Measurements from ENCODE around the gene THOP1. TPM values are rescaled to one million over a fixed set of nuclear protein-coding genes. Genes with fewer than 3 reads are reported as not detected.

Gene THOP1
- total RNA-seq, 1 donor from 2014 or later, result 56.8 TPM

DNA sequence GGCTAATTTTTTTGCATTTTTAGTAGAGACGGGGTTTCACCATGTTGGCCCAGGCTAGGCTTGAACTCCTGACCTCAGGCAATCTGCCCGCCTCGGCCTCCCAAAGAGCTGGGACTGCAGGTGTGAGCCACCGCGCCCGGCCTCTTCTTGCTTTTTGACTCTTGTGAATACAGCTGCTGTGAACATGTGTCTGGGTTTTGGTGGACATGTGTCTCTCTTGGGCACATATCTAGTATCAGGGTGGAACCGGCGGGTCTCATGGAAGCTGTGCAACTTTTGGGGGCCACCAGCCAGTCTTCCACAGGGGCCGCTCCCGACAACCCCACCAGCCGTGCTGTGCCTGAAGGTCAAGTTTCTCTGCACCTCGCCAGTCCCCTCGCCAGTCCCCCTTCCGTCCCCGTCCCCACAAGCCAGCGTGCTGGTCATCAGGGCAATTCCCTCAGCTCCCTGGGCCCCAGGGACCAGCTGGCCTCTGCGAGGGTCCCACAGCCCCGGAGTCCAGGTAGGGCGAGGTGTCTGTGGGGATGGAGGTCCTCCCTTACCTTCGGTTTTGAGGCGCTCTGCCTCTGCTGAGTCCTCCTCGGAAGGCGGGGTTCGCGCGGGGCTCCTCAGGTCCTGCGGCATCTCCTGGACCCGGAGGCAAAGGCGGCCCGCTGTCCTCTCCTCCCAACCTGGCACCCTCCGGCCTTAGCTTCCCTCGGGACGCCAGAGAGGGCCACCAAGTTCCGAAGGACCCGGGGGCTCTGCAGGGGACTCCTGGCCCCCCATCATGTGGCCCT is 18.5 kb upstream of the THOP1 start:
- no peak for DNase-seq (ENCODE audit: low spot score)
- Mint-ChIP-seq H3K36me3 (ENCODE audit: low read depth, unreplicated experiment) (no peaks in the 10 kb centered on the region), H3K27me3 (ENCODE audit: unreplicated experiment) (peaks cover 2% of the 10 kb centered on the region), H3K9me3 (ENCODE audit: unreplicated experiment) (no peaks in the 10 kb centered on the region), H3K4me3 (ENCODE audit: unreplicated experiment) (no peak overlapping the region), H3K27ac (ENCODE audit: unreplicated experiment) (no peak overlapping the region), H3K4me1 (ENCODE audit: unreplicated experiment) (no peaks in the 10 kb centered on the region)
- TF ChIP-seq, protein P1, sequence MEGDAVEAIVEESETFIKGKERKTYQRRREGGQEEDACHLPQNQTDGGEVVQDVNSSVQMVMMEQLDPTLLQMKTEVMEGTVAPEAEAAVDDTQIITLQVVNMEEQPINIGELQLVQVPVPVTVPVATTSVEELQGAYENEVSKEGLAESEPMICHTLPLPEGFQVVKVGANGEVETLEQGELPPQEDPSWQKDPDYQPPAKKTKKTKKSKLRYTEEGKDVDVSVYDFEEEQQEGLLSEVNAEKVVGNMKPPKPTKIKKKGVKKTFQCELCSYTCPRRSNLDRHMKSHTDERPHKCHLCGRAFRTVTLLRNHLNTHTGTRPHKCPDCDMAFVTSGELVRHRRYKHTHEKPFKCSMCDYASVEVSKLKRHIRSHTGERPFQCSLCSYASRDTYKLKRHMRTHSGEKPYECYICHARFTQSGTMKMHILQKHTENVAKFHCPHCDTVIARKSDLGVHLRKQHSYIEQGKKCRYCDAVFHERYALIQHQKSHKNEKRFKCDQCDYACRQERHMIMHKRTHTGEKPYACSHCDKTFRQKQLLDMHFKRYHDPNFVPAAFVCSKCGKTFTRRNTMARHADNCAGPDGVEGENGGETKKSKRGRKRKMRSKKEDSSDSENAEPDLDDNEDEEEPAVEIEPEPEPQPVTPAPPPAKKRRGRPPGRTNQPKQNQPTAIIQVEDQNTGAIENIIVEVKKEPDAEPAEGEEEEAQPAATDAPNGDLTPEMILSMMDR (IDR thresholded peaks at IDR 0.05; ENCODE audit: unreplicated experiment), result no peak

DNA sequence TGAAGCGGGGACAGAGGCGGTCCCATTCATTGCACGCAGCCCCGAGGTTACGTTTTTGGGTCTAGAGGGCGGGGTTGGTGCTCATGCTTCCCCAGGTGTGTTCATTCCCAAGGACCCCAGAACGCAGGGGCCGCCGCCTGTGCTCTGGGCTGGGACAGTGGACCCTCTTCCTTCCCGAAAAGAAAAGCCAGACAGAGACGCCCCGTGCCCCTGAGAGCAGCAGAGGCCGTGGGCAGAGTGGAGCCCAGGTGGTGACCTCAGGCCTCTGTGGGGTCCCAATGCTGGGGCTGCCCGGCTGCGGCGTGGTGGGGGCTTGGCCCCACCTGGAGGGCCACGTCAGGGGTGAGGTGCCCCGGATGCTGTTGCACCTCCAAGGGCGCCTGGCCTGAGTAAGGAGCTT is 17.6 kb upstream of the THOP1 start:
- no peak for DNase-seq (ENCODE audit: low spot score)
- TF ChIP-seq, protein P1 (IDR thresholded peaks at IDR 0.05; ENCODE audit: unreplicated experiment), result no peak
- no peaks in the 10 kb centered on the region for H3K9me3 Mint-ChIP-seq (ENCODE audit: unreplicated experiment)
- no peaks in the 10 kb centered on the region for H3K4me1 Mint-ChIP-seq (ENCODE audit: unreplicated experiment)
- H3K27ac Mint-ChIP-seq (ENCODE audit: unreplicated experiment), result no peak overlapping the region
- H3K27me3 Mint-ChIP-seq (ENCODE audit: unreplicated experiment), result peaks cover 2% of the 10 kb centered on the region
- peaks cover 5% of the 10 kb centered on the region for H3K36me3 Mint-ChIP-seq (ENCODE audit: low read depth, unreplicated experiment)
- no peak overlapping the region for H3K4me3 Mint-ChIP-seq (ENCODE audit: unreplicated experiment)

DNA sequence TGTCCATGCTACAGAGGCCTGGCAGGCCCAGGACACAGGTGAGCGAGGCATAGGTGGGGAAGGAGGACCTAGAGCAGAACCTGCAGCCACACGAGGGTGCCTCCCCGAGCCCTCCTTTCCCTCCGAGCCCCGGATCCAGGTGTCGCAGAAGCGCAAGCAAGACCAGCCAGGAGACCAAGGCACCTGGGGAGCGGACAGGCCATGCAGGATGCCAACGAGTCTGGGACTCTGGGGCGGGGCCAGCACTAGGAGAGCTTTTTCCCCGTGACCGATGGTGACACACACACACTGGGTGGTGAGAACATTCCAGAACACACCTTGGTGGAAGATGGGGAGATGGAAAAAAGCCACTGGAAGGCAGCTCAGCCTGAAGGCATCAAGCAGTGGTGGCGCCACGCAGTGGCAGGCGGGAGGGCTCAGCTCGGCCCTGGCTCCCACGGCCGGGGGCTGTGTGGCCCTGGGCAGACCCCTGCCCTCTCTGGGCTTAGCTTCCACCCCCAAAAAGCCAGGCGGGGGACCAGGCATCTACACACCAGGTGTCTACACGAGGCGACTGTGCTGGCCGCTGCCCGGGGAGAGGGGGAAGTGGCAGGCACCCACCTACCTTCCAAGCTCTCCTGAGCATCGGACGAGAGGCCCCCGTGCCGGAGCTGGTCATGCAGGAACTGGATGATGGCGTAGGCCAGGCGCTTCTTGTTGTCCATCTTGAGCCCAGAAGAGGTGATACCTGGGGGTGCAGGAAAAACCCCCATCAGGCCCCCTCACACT is 16.8 kb upstream of the THOP1 start:
- Mint-ChIP-seq H3K9me3 (ENCODE audit: unreplicated experiment) (no peaks in the 10 kb centered on the region), H3K27me3 (ENCODE audit: unreplicated experiment) (peaks cover 2% of the 10 kb centered on the region)
- DNase-seq (ENCODE audit: low spot score), result no peak

DNA sequence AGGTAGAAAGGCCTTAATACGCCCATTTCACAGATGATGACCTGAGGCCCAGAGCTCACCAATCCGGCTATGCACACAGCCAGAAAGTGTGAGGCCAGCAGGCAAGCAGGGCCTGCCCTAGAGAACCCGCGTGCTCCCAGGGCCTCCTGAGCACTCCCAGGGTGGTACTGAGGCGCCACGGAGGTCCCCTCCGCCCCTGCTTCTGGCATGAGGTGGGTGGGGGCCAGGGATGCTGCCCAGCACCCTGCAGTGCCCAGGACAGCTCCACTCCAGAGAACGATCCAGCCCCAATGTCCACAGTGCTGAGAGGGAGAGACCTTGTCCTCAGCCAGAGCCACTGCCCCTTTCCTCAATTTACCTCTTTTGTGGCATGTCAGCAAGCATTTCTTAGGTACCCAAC is 16.1 kb upstream of the THOP1 start:
- Mint-ChIP-seq H3K27me3 (ENCODE audit: unreplicated experiment) (peaks cover 2% of the 10 kb centered on the region), H3K4me3 (ENCODE audit: unreplicated experiment) (no peak overlapping the region), H3K9me3 (ENCODE audit: unreplicated experiment) (no peaks in the 10 kb centered on the region), H3K4me1 (ENCODE audit: unreplicated experiment) (no peaks in the 10 kb centered on the region), H3K36me3 (ENCODE audit: low read depth, unreplicated experiment) (peaks cover 5% of the 10 kb centered on the region), H3K27ac (ENCODE audit: unreplicated experiment) (no peak overlapping the region)
- TF ChIP-seq, protein P1 (IDR thresholded peaks at IDR 0.05; ENCODE audit: unreplicated experiment), result no peak
- DNase-seq (ENCODE audit: low spot score), result no peak

More for the DNA sequence above, 16.8 kb upstream of the THOP1 start:
- H3K36me3 Mint-ChIP-seq (ENCODE audit: low read depth, unreplicated experiment), result peaks cover 5% of the 10 kb centered on the region
- no peak overlapping the region for H3K27ac Mint-ChIP-seq (ENCODE audit: unreplicated experiment)
- TF ChIP-seq, protein P1 (IDR thresholded peaks at IDR 0.05; ENCODE audit: unreplicated experiment), result no peak
- no peak overlapping the region for H3K4me3 Mint-ChIP-seq (ENCODE audit: unreplicated experiment)
- H3K4me1 Mint-ChIP-seq (ENCODE audit: unreplicated experiment), result no peaks in the 10 kb centered on the region

All from endothelial cell (in vitro differentiated cells).